Stimulated activated CD8-positive, alpha-beta memory T cell treated with anti-CD3 and anti-CD28 coated beads, Interleukin-7, amount 100 ng/mL, for 1 hour (primary cell): ENCODE results near the gene CROT.
"Not testable (repeated sequence)": the region's sequence is repeated elsewhere in the genome, so short reads cannot be mapped to it uniquely, and the experiment has no call there.

ENCODE experiments used
- DNase-seq, 2 donors: peaks; one replicate each; pipeline ENCODE4 v3.0.0-alpha.2; 2020; ENCODE audit warnings: low read depth in 2 of 2

Gene CROT

GRCh38 chr7:87345166-87345927 is at the start of gene CROT:
Gene CROT, plus strand, starts transcription at chr7:87345664. Its CDS starts 3,405 bp downstream, at chr7:87349069.
- peak; percentile 85 for DNase-seq

GRCh38 chr7:87300756-87301155 is 44.7 kb upstream of the CROT start:
- no peak for DNase-seq

GRCh38 chr7:87310790-87311419 is 34.6 kb upstream of the CROT start:
- no peak for DNase-seq

GRCh38 chr7:87312215-87312865 is 33.1 kb upstream of the CROT start:
- peak; percentile 36 to 39 for DNase-seq

GRCh38 chr7:87316097-87316700 is 29.3 kb upstream of the CROT start:
- no peak for DNase-seq

GRCh38 chr7:87316846-87317552 is 28.5 kb upstream of the CROT start:
- no peak for DNase-seq

- no peak for DNase-seq
Measured at GRCh38 chr7:87317691-87318245, 27.7 kb upstream of the CROT start.

GRCh38 chr7:87318741-87319140 is 26.7 kb upstream of the CROT start:
- DNase-seq, result no peak

- not testable (repeated sequence) for DNase-seq
Measured at GRCh38 chr7:87319154-87319581, 26.3 kb upstream of the CROT start.

- DNase-seq, result no peak
Measured at GRCh38 chr7:87322912-87323311, 22.6 kb upstream of the CROT start.

GRCh38 chr7:87325576-87326370 is 19.7 kb upstream of the CROT start:
- no peak for DNase-seq

- no peak for DNase-seq
Measured at GRCh38 chr7:87328281-87328680, 17.2 kb upstream of the CROT start.

GRCh38 chr7:87330316-87330715 is 15.1 kb upstream of the CROT start:
- DNase-seq, result no peak

GRCh38 chr7:87330942-87331341 is 14.5 kb upstream of the CROT start:
- DNase-seq, result no peak

GRCh38 chr7:87331687-87332252 is 13.7 kb upstream of the CROT start:
- DNase-seq, result no peak

GRCh38 chr7:87332321-87332720 is 13.1 kb upstream of the CROT start:
- no peak for DNase-seq

- no peak for DNase-seq
Measured at GRCh38 chr7:87336136-87336535, 9.3 kb upstream of the CROT start.

GRCh38 chr7:87337331-87337730 is 8.1 kb upstream of the CROT start:
- DNase-seq, result no peak

- DNase-seq, result no peak
Measured at GRCh38 chr7:87339373-87339897, 6.0 kb upstream of the CROT start.

GRCh38 chr7:87341441-87341840 is 4.0 kb upstream of the CROT start:
- DNase-seq, result no peak
